ENCODE data around the gene MRPL2.

GRCh38 chr6:43014434-43014909 is 44.8 kb downstream of the MRPL2 start:
- TF ChIP-seq CTCF (conservative IDR thresholded peaks at IDR 0.05) (no peak), EZH2 (IDR thresholded peaks at IDR 0.05; ENCODE audit: low read depth) (no peak)

Data from PC-9 (cell line).